Endothelial cell (in vitro differentiated cells): ENCODE data around the gene HOXB3. TPM values are rescaled to one million over a fixed set of nuclear protein-coding genes. Genes with fewer than 3 reads are reported as not detected.

Experiments
- DNase-seq: peaks from one replicate; pipeline ENCODE4 v3.0.0; 2021; ENCODE audit warnings: low spot score
- H3K27ac Mint-ChIP-seq: one replicate; pipeline ENCODE4 v1.8.0; 2021; ENCODE audit warnings: mixed read lengths, inconsistent platforms; ENCODE audit not compliant: unreplicated experiment
- H3K27me3 Mint-ChIP-seq: one replicate; pipeline ENCODE4 v1.8.0; 2021; ENCODE audit warnings: mild to moderate bottlenecking, moderate library complexity, mixed read lengths, inconsistent platforms; ENCODE audit not compliant: unreplicated experiment
- H3K36me3 Mint-ChIP-seq: one replicate; pipeline ENCODE4 v1.8.0; 2021; ENCODE audit warnings: mild to moderate bottlenecking, low read depth, mixed read lengths, inconsistent platforms; ENCODE audit not compliant: unreplicated experiment
- H3K4me1 Mint-ChIP-seq: one replicate; pipeline ENCODE4 v1.8.0; 2021; ENCODE audit warnings: mild to moderate bottlenecking, mixed read lengths, inconsistent platforms; ENCODE audit not compliant: unreplicated experiment
- H3K4me3 Mint-ChIP-seq: one replicate; pipeline ENCODE4 v1.8.0; 2021; ENCODE audit warnings: mild to moderate bottlenecking, mixed read lengths, inconsistent platforms; ENCODE audit not compliant: unreplicated experiment
- H3K9me3 Mint-ChIP-seq: one replicate; pipeline ENCODE4 v1.8.0; 2021; ENCODE audit warnings: mixed read lengths, inconsistent platforms; ENCODE audit not compliant: unreplicated experiment
- CTCF ChIP-seq: fragments of 200-600 bp; sonication (generic); IDR thresholded peaks from one replicate; pipeline ENCODE4 v1.5.0; 2021; ENCODE audit warnings: antibody characterized with exemption; ENCODE audit not compliant: unreplicated experiment
- total RNA-seq: library from RNA; stranded (reverse); fragmentation: NEBNext Ultra II Directional; extraction: Animal tissue kit (Norgen Biotek cat#: 25700); gene quantifications from one replicate; pipeline ENCODE4 v1.2.1, GENCODE V29; 2021; ENCODE audit not compliant: unreplicated experiment

Gene HOXB3
- total RNA-seq, 1 donor from 2014 or later, result 17.7 TPM

GRCh38 chr17:48559840-48560817 is 29.9 kb downstream of the HOXB3 start:
- Mint-ChIP-seq H3K4me3 (no peak overlapping the region), H3K4me1 (peaks cover 68% of the 10 kb centered on the region), H3K36me3 (peaks cover 22% of the 10 kb centered on the region), H3K27ac (no peak overlapping the region), H3K9me3 (no peaks in the 10 kb centered on the region), H3K27me3 (peaks cover 40% of the 10 kb centered on the region)
- TF ChIP-seq CTCF, result no peak
- DNase-seq, result no peak

GRCh38 chr17:48559122-48559839 is 30.8 kb downstream of the HOXB3 start:
- TF ChIP-seq CTCF, result no peak
- Mint-ChIP-seq H3K9me3 (no peaks in the 10 kb centered on the region), H3K36me3 (peaks cover 24% of the 10 kb centered on the region), H3K27ac (no peak overlapping the region), H3K27me3 (peaks cover 39% of the 10 kb centered on the region), H3K4me3 (no peak overlapping the region), H3K4me1 (peaks cover 73% of the 10 kb centered on the region)
- DNase-seq, result no peak

GRCh38 chr17:48558831-48559121 is 31.3 kb downstream of the HOXB3 start:
- H3K4me1 Mint-ChIP-seq, result peaks cover 74% of the 10 kb centered on the region

GRCh38 chr17:48558057-48558830 is 31.8 kb downstream of the HOXB3 start:
- H3K36me3 Mint-ChIP-seq, result peaks cover 26% of the 10 kb centered on the region
- no peak for TF ChIP-seq CTCF
- no peak overlapping the region for H3K27ac Mint-ChIP-seq
- peak overlapping the region; percentile 45 for H3K4me3 Mint-ChIP-seq
- H3K4me1 Mint-ChIP-seq, result peaks cover 71% of the 10 kb centered on the region
- peaks cover 40% of the 10 kb centered on the region for H3K27me3 Mint-ChIP-seq
- no peak for DNase-seq
- no peaks in the 10 kb centered on the region for H3K9me3 Mint-ChIP-seq

More at GRCh38 chr17:48558831-48559121, 31.3 kb downstream of the HOXB3 start:
- Mint-ChIP-seq H3K36me3 (peaks cover 26% of the 10 kb centered on the region), H3K27ac (no peak overlapping the region), H3K9me3 (no peaks in the 10 kb centered on the region), H3K27me3 (peaks cover 39% of the 10 kb centered on the region), H3K4me3 (peak overlapping the region; percentile 45)
- no peak for TF ChIP-seq CTCF
- DNase-seq, result no peak
